ENCODE results near the gene RAB6B. TPM values are rescaled to one million over a fixed set of nuclear protein-coding genes. Genes with fewer than 3 reads are reported as not detected.

RAB6B gene
- total RNA-seq, 2 donors from 2014 or later: 2.6 to 7.2 TPM

DNA sequence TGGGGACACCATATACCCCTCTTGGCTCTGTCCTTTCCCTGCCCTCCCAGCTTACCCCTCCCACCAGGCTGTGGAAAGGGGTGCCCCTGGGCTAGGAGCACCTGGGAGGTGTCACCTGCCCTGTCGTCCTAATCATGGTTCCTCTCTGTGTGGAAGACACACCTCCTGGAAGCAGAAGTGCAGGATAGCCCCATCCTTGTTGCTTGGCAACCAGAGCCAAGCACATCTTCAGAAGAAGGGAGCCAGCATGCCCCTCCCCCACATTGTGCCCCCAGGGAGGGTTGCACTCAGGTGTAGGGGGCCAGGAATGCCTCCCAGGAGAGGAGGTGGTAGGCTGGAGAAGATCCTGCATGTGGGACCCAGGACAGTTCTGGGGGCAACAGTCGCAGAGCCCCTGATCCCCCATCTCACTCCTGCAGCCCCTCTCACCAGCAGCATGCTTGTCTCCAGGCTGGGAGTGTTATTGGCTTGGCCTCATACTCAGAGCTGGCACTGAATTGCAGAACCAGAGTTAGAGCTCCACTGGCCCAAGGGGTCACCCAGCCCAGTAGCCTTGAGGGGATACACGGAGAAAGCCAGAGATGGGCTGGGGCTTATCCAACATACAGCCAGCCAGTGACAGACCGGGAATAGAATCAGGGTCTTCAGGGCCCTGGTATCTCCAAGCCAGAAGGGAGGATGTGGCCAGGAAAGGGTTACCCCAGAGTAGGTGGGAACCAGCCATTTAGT is 8.4 kb downstream of the RAB6B start:
- Mint-ChIP-seq H3K27ac (no peak overlapping the region), H3K4me1 (ENCODE audit: low read depth) (peaks cover 9% of the 10 kb centered on the region), H3K36me3 (ENCODE audit: insufficient read depth in 2 of 2) (peaks cover 0 to under 1% of the 10 kb centered on the region in 2 donors), H3K4me3 (no peak overlapping the region), H3K9me3 (no peaks in the 10 kb centered on the region), H3K27me3 (ENCODE audit: low read depth) (peaks cover 16% of the 10 kb centered on the region)
- ATAC-seq (replicated peaks in 1 of 2) (no peak), DNase-seq (no peak)

DNA sequence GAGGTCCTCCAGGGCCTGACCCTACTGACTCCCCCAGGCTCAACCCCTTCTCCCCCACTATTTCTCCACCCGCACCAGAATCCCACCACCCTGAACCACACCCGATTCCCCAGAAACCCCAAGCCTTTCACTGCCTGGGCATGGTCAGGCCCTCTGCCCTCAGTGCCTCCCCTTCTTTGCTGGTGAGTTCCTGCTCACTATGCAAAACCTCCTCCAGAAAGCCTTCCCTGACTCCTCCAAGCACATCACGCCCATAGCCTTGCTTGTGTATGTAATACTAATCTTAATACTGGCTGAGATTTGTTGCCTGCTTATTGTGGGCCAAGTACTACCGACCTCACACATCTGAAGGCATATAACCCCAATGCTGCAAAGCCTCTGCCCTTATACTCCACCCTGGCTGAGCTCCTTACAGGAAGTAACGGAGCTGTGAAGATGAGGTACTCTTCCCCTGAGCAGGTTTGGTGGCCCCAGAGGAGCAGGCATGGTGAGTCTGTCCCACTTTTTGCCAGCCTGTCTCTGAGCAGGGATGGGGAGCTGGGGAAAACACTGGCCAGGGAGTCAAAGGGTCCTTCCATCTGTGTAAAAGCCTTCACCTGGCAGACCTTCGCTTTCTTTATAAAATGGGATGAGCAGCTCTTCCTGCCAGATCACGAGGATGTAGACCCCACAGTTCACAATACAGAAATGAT is 9.5 kb downstream of the RAB6B start:
- Mint-ChIP-seq H3K27me3 (ENCODE audit: low read depth) (peaks cover 16% of the 10 kb centered on the region), H3K36me3 (ENCODE audit: insufficient read depth in 2 of 2) (peaks cover 0 to 5% of the 10 kb centered on the region in 2 donors), H3K27ac (no peak overlapping the region), H3K4me1 (ENCODE audit: low read depth) (peaks cover 19% of the 10 kb centered on the region), H3K4me3 (no peak overlapping the region), H3K9me3 (no peaks in the 10 kb centered on the region)
- ATAC-seq (replicated peaks in 1 of 2): no peak
- DNase-seq: no peak

DNA sequence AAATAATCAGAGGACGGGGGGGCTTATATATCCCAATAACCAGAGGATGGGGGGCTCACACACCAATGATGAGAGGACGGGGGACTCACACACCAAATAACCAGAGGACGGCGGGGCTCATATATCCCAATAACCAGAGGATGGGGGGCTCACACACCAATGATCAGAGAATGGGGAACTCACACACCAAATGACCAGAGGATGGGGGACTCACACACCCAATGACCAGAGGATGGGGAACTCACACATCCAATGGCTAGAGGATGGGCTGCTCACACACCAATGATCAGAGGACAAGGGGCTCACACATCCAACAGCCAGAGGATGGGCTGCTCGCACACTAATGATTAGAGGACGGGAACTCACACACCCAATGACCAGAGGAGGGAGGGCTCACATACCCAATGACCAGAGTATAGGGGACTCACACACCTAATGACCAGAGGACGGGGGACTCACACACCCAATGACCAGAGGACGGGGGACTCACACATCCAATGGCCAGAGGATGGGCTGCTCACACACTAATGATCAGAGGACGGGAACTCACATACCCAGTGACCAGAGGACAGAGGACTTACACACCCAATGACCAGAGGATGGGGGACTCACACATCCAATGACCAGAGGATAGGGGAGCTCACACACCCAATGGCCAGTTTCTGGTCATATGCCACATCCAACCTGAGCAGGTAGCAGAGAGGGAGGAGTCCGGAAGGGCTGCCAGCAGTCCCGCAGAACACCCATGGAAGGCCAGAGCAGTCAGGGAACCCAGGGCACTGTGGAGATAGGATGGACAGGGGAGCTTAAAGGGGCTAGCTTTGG is 10.6 kb downstream of the RAB6B start:
- H3K9me3 Mint-ChIP-seq: no peaks in the 10 kb centered on the region
- H3K36me3 Mint-ChIP-seq (ENCODE audit: insufficient read depth in 2 of 2): peaks cover 0 to 5% of the 10 kb centered on the region in 2 donors
- peaks cover 19% of the 10 kb centered on the region for H3K4me1 Mint-ChIP-seq (ENCODE audit: low read depth)
- H3K27me3 Mint-ChIP-seq (ENCODE audit: low read depth): peaks cover 16% of the 10 kb centered on the region
- ATAC-seq (replicated peaks in 1 of 2) (no peak), DNase-seq (no peak)
- no peak overlapping the region for H3K27ac Mint-ChIP-seq
- no peak overlapping the region for H3K4me3 Mint-ChIP-seq

DNA sequence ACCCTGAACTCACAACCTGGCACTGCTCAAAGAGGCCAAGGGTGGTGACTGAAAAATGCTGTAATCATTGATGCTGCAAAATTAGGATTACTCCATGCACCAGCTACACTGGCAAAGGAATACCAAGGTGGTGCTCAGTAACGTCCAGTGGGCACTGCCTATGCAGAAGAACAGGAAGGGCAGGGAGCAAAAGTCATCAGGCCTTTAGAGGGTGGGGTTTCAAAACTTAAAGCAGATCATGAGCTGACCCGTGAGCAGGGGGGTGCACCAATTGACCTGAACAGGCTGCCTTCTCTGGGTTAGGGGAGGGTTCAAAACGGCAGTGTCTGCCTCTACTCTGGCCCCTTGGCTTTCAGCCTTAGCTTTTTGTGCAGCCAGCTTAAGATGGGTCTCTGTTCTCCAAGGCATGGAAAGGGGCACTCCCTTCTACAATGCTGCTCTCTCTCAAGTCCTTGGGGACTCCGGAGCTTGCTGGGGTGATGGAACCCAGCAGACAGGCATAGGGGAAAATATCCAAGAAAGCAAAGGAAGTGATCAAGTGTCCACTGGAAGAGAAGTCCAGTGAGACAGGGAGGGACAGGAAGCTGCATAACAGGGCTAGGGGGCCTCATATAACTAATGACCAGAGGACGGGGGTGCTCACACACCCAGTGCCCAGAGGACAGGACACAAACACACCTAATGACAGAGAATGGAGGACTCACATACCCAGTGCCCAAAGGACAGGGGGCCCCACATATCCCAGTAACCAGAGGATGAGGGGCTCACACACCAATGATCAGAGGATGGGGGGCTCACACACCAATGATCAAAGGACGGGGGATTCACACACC is 11.4 kb downstream of the RAB6B start:
- no peak overlapping the region for H3K27ac Mint-ChIP-seq
- peaks cover 16% of the 10 kb centered on the region for H3K27me3 Mint-ChIP-seq (ENCODE audit: low read depth)
- H3K4me1 Mint-ChIP-seq (ENCODE audit: low read depth): peaks cover 19% of the 10 kb centered on the region
- DNase-seq (no peak), ATAC-seq (replicated peaks in 1 of 2) (no peak)
- H3K9me3 Mint-ChIP-seq: no peaks in the 10 kb centered on the region
- no peak overlapping the region for H3K4me3 Mint-ChIP-seq
- peaks cover 0 to 5% of the 10 kb centered on the region in 2 donors for H3K36me3 Mint-ChIP-seq (ENCODE audit: insufficient read depth in 2 of 2)

DNA sequence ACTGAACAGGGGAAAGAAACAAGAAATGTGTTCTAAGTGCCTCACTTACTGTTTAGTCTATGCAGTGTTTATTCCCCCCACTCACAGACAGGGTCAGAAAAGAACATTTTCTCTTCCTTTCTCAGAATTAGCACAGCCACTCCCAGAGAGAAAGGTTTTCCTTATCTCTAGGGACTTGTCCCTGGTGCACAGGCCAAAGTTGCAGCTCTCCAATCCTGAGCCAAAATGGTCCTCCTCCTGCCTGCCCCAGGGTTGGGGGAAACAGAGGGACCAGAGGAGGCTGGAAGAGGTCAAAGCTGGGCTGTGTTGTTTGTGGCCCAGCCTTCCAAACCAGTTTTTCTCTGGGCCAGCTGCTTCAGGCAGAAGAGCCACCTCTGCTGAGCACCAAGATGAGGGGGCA is 12.0 kb downstream of the RAB6B start:
- Mint-ChIP-seq H3K27ac (no peak overlapping the region), H3K27me3 (ENCODE audit: low read depth) (peaks cover 17% of the 10 kb centered on the region), H3K36me3 (ENCODE audit: insufficient read depth in 2 of 2) (peaks cover 0 to 5% of the 10 kb centered on the region in 2 donors), H3K4me1 (ENCODE audit: low read depth) (peaks cover 19% of the 10 kb centered on the region), H3K9me3 (no peaks in the 10 kb centered on the region), H3K4me3 (no peak overlapping the region)
- DNase-seq (no peak), ATAC-seq (replicated peaks in 1 of 2) (no peak)

DNA sequence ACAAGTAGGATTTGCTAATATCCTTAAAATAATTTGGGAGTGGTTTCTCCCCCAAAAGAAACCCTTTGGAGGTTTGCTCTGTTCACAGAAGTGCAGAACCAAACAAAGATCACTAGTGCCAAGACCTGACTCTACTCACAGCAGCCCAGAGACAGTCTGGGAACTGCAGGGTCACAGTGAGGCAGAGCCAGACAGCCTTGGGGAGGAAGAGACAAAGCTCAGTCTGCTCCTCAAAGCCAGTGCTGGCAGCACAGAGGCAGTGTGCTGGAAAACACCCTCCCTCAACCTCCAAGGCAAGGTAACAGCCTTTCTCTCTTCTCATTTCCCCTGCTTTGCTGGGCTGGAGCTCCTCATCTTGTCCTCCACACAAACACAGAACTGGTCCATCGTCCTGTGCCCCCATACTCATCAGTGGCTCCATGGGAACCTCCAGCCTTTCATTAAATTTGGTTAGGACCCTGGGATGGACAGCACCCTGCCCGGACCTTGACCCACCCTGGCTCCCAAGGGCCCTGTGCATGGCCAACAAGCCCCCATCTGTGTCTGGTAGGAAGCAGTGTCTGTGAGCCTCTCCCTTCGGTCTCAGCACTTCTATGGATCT is 12.6 kb downstream of the RAB6B start:
- H3K4me1 Mint-ChIP-seq (ENCODE audit: low read depth): peaks cover 19% of the 10 kb centered on the region
- peaks cover under 1% of the 10 kb centered on the region in 2 donors for H3K9me3 Mint-ChIP-seq
- H3K27me3 Mint-ChIP-seq (ENCODE audit: low read depth): peaks cover 23% of the 10 kb centered on the region
- H3K27ac Mint-ChIP-seq: no peak overlapping the region
- DNase-seq (no peak), ATAC-seq (replicated peaks in 1 of 2) (no peak)
- H3K36me3 Mint-ChIP-seq (ENCODE audit: insufficient read depth in 2 of 2): peaks cover under 1 to 8% of the 10 kb centered on the region in 2 donors
- H3K4me3 Mint-ChIP-seq: no peak overlapping the region

DNA sequence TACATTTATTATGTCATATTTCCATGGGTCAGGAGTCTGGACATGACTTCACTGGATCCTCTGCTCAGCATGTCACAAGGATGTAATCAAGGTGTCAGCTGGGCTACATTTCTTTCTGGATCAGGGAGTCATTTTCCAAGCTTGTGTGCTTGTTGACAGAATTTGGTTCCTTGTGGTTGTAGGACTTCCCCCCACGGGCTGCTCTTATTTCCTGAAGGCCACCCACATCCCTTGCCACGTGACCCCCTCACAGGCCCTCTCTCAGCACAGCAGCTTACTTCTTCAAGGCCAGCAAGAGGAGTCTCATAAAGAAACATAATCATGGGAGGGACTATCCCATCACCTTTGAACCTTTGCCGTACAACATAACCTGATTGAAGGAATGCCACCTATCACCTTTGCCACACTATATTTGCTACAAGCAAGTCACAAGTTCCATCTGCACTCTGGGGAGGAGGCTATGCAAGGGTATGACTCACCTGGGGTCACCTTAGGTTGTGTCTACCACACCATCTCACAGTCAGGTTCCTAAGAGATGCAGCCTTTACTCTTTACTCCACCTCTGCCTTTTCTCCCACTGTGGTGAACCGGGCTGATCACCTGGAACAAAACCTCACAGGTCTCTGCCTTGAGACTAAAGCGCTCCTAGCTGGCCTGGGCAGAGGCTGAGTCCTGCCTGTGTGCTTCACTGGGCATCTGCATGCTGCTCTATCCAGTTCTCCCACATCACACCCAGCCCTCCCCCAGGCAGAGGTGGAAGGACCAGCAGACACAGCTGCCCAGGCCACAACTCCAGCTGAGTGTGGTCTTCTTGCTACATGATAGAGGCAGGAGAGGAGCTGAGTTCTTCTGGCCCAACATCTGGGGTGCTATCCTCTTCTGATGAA is 13.5 kb downstream of the RAB6B start:
- peaks cover 27% of the 10 kb centered on the region for H3K27me3 Mint-ChIP-seq (ENCODE audit: low read depth)
- peak; percentile 24 to 30 for DNase-seq
- peaks cover 3 to 6% of the 10 kb centered on the region in 2 donors for H3K9me3 Mint-ChIP-seq
- no peak overlapping the region for H3K27ac Mint-ChIP-seq
- H3K4me3 Mint-ChIP-seq: peak overlapping the region; percentile 5 to 7
- H3K36me3 Mint-ChIP-seq (ENCODE audit: insufficient read depth in 2 of 2): peaks cover 5 to 11% of the 10 kb centered on the region in 2 donors
- H3K4me1 Mint-ChIP-seq (ENCODE audit: low read depth): peaks cover 19% of the 10 kb centered on the region
- ATAC-seq (replicated peaks in 1 of 2): peak; percentile 72 to 80

DNA sequence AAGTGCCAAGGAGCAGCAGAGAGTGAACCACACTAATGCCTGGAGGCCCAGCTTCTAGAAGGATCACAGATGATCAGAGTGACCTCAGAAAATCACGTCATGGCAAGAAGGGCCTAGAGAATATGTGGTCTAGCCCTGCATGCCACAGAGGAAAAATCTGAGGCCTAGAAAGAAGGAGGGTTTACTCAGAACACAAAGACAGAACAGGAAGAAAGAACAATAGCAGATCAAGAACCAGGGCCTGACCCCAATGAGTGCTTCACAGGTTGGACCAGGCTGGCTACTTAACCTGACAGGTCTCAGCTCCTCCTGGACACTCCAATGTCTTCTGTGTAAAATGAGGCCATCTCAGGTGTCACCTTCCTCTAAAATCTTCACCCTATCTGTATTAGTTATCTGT is 14.2 kb downstream of the RAB6B start:
- ATAC-seq (replicated peaks in 1 of 2): peak; percentile 18 to 28
- Mint-ChIP-seq H3K27ac (no peak overlapping the region), H3K36me3 (ENCODE audit: insufficient read depth in 2 of 2) (peaks cover 8 to 15% of the 10 kb centered on the region in 2 donors), H3K4me1 (ENCODE audit: low read depth) (peaks cover 19% of the 10 kb centered on the region), H3K9me3 (peaks cover 3 to 10% of the 10 kb centered on the region in 2 donors), H3K27me3 (ENCODE audit: low read depth) (peaks cover 27% of the 10 kb centered on the region), H3K4me3 (no peak overlapping the region)
- no peak for DNase-seq

DNA sequence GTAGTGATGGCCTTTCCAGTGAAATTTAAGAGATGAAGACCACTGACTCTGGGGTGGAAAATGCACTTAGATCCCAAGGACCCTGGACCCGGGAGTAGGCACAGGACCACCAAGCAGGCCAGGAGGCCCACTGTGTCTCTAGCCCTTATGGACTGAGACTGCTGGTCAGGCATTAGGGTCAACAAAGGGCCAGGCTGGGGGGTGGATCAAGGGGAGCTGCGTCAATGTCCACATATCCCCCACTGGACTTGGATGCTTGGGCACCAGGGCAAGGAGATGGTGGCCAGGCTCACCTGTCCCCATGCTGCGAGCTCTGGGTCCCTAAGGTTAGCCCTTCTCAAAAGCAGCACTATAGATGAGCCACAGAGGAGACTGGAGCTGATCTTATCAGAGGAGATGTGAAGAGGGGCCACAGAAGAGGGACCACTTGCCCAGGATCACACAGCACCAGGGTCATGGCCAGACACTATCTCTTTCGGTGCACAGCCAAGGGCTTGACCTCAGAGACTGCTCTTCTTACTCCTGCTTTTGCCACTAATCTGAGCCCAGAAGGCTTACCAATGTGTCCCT is 14.7 kb downstream of the RAB6B start:
- ATAC-seq (replicated peaks in 1 of 2) (no peak), DNase-seq (no peak)
- Mint-ChIP-seq H3K27ac (no peak overlapping the region), H3K4me1 (ENCODE audit: low read depth) (peaks cover 19% of the 10 kb centered on the region), H3K4me3 (no peak overlapping the region), H3K36me3 (ENCODE audit: insufficient read depth in 2 of 2) (peaks cover 8 to 15% of the 10 kb centered on the region in 2 donors), H3K27me3 (ENCODE audit: low read depth) (peaks cover 26% of the 10 kb centered on the region), H3K9me3 (peaks cover 3 to 10% of the 10 kb centered on the region in 2 donors)

DNA sequence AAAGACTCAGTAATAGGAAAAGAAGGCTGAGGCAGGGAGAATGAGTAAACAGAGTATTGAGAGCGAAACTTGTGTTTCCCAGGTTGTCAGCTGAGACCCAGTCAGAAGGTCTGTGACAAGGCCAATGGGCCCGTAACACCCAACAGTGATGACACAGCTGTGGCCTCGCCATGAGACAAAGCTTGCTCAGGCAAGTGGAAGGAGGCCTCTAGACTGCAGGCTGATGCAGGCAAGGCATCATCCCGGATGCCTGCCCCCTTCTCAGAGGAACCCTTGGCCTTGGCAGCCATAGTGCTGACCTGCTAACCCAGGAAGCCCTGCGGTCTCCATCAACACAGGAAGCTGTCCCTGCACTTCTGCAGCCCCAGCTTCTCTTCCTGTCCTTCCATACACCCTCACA is 15.4 kb downstream of the RAB6B start:
- peaks cover 3 to 10% of the 10 kb centered on the region in 2 donors for H3K9me3 Mint-ChIP-seq
- peak; percentile 78 to 90 for ATAC-seq (replicated peaks in 1 of 2)
- no peak overlapping the region for H3K4me3 Mint-ChIP-seq
- peaks cover 8 to 15% of the 10 kb centered on the region in 2 donors for H3K36me3 Mint-ChIP-seq (ENCODE audit: insufficient read depth in 2 of 2)
- peaks cover 30% of the 10 kb centered on the region for H3K27me3 Mint-ChIP-seq (ENCODE audit: low read depth)
- no peak overlapping the region for H3K27ac Mint-ChIP-seq
- peak; percentile 48 to 52 for DNase-seq
- peaks cover 19% of the 10 kb centered on the region for H3K4me1 Mint-ChIP-seq (ENCODE audit: low read depth)

DNA sequence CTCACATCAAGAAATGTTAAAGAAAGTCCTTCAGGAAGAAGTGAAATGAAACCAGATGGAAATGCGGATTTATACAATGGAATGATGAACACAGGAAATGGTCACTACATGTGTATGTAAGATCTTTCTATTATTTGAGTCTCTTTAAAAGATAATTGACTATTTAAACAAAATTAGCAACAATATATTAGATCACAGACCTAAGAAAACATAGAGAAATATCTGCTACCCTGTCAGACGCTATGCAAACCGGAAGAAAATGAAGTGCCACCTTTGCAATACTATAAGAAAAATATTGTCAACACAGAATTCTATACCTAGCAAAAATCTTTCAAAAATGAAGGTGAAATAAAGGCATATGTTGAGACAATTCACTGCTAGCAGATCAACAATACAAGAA is 17.2 kb downstream of the RAB6B start:
- Mint-ChIP-seq H3K4me1 (ENCODE audit: low read depth) (peaks cover 23% of the 10 kb centered on the region), H3K9me3 (peaks cover 3 to 10% of the 10 kb centered on the region in 2 donors), H3K27ac (no peak overlapping the region), H3K36me3 (ENCODE audit: insufficient read depth in 2 of 2) (peaks cover 8 to 15% of the 10 kb centered on the region in 2 donors), H3K4me3 (no peak overlapping the region), H3K27me3 (ENCODE audit: low read depth) (peaks cover 31% of the 10 kb centered on the region)
- DNase-seq (no peak), ATAC-seq (replicated peaks in 1 of 2) (no peak)

Measured in activated T-cell treated with anti-CD3 and anti-CD28 coated beads, Interleukin-2, amount 50 U/mL, for 72 hours (primary cell).